ENCODE measurements around the gene SPACA9. TPM values are rescaled to one million over a fixed set of nuclear protein-coding genes. Genes with fewer than 3 reads are reported as not detected.

Gene SPACA9
- total RNA-seq, 1 donor from 2014 or later, result 8.3 TPM

DNA sequence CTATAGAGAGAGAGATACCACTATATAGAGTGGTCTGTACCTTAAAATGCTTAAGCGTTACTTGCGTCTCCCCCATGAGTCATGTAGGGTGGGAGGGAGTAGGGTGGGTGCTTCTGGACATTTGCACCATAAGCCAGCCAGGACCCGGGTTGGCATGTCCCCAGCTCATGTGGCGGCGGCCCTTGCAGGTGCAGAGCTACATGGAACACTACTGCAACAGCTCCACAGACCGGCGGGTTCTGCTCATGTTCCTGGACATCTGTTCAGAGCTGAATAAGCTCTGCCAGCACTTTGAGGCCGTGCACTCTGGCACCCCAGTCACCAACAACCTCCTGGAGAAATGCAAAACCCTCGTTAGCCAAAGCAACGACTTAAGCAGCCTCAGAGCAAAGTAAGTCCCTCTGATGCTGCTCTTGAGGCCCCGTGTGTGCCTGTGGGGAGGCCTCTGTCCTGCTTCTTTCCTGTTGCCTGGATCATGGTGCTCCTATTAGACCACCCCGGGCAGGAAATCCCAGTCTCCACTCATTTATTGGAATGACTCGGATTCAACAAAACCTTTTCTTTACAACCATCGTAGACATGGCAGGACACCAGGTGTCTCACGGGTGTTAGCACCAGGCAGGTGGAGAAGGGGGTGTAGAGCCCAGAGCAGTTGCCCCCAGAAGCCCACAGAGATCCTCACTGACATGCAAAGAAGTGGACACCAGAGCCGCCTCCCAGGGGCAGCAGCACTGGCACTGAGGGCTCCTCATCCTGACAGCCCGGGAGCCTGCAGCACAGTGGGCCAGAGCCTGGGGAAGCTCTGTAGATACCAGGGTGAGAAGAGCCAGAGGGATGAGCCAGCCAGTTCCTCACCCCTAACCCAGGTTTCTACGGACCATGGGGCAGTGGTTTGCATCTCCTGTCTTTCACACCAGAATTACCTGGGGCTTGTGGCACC is 8.8 kb downstream of the SPACA9 start:
- Mint-ChIP-seq H3K27me3 (no peaks in the 10 kb centered on the region), H3K27ac (no peak overlapping the region), H3K36me3 (no peaks in the 10 kb centered on the region), H3K4me1 (ENCODE audit: unreplicated experiment) (no peaks in the 10 kb centered on the region), H3K4me3 (no peak overlapping the region), H3K9me3 (no peaks in the 10 kb centered on the region)
- DNase-seq (ENCODE audit: extremely low spot score, unreplicated experiment), result no peak
- TF ChIP-seq CTCF (conservative IDR thresholded peaks at IDR 0.05), result no peak

GRCh38 chr9:132888151-132888550 is 9.5 kb downstream of the SPACA9 start:
- Mint-ChIP-seq H3K27me3 (no peaks in the 10 kb centered on the region), H3K4me3 (no peak overlapping the region), H3K4me1 (ENCODE audit: unreplicated experiment) (no peaks in the 10 kb centered on the region), H3K27ac (no peak overlapping the region), H3K36me3 (peaks cover 2% of the 10 kb centered on the region), H3K9me3 (no peaks in the 10 kb centered on the region)
- no peak for TF ChIP-seq CTCF (conservative IDR thresholded peaks at IDR 0.05)
- no peak for DNase-seq (ENCODE audit: extremely low spot score, unreplicated experiment)

GRCh38 chr9:132892400-132892799 is 13.7 kb downstream of the SPACA9 start:
- Mint-ChIP-seq H3K9me3 (no peaks in the 10 kb centered on the region), H3K27me3 (no peaks in the 10 kb centered on the region), H3K27ac (no peak overlapping the region), H3K4me1 (ENCODE audit: unreplicated experiment) (peaks cover 3% of the 10 kb centered on the region), H3K36me3 (peaks cover 24% of the 10 kb centered on the region), H3K4me3 (no peak overlapping the region)
- no peak for TF ChIP-seq CTCF (conservative IDR thresholded peaks at IDR 0.05)
- DNase-seq (ENCODE audit: extremely low spot score, unreplicated experiment), result no peak

- Mint-ChIP-seq H3K36me3 (peaks cover 24% of the 10 kb centered on the region), H3K4me1 (ENCODE audit: unreplicated experiment) (peaks cover 3% of the 10 kb centered on the region), H3K27me3 (no peaks in the 10 kb centered on the region), H3K27ac (peak overlapping the region; percentile 88), H3K4me3 (peak overlapping the region; percentile 2), H3K9me3 (no peaks in the 10 kb centered on the region)
- DNase-seq (ENCODE audit: extremely low spot score, unreplicated experiment), result no peak
- no peak for TF ChIP-seq CTCF (conservative IDR thresholded peaks at IDR 0.05)
Observed at GRCh38 chr9:132894346-132894745, 15.6 kb downstream of the SPACA9 start.

- H3K4me1 Mint-ChIP-seq (ENCODE audit: unreplicated experiment), result peaks cover 3% of the 10 kb centered on the region
- DNase-seq (ENCODE audit: extremely low spot score, unreplicated experiment), result no peak
- H3K36me3 Mint-ChIP-seq, result peaks cover 24% of the 10 kb centered on the region
- peak overlapping the region; percentile 88 for H3K27ac Mint-ChIP-seq
- no peaks in the 10 kb centered on the region for H3K9me3 Mint-ChIP-seq
- H3K4me3 Mint-ChIP-seq, result peak overlapping the region; percentile 57
- no peaks in the 10 kb centered on the region for H3K27me3 Mint-ChIP-seq
- TF ChIP-seq CTCF (conservative IDR thresholded peaks at IDR 0.05), result no peak
Observed at GRCh38 chr9:132894862-132895835, 16.5 kb downstream of the SPACA9 start.
